Prostate gland (tissue), 2 donors: ENCODE results near the gene KIAA1671. TPM values are rescaled to one million over a fixed set of nuclear protein-coding genes. Genes with fewer than 3 reads are reported as not detected.

Source experiments
- DNase-seq: peaks from one replicate; pipeline ENCODE4 v3.0.0-alpha.2; 2019; ENCODE audit warnings: low spot score
- H3K27ac ChIP-seq, 2 donors: fragments of 200-600 bp; sonication (generic); 2 replicates each; pipeline ENCODE4 v1.5.1; 2017 to 2019
- H3K27me3 ChIP-seq: fragments of 200-600 bp; sonication (generic); replicated peaks from 2 replicates; pipeline ENCODE4 v1.5.1; 2019; ENCODE audit not compliant: insufficient read depth
- H3K36me3 ChIP-seq, 2 donors: fragments of 200-600 bp; sonication (generic); 1 replicate in 1 of 2; 2 replicates in 1 of 2; pipeline versions ENCODE4 v1.5.1 to v1.8.1; 2017 to 2019
- H3K4me1 ChIP-seq: fragments of 200-600 bp; sonication (generic); replicated peaks from 2 replicates; pipeline ENCODE4 v1.5.1; 2019
- H3K4me3 ChIP-seq, 2 donors: fragments of 200-600 bp; sonication (generic); 2 replicates each; pipeline ENCODE4 v1.5.1; 2017 to 2019
- H3K9me3 ChIP-seq: fragments of 200-600 bp; sonication (generic); 2 replicates; pipeline ENCODE4 v1.5.1; 2017
- CTCF ChIP-seq, 4 experiments: fragments of 200-600 bp in 2 of 4; fragments of 450-650 bp in 2 of 4; sonication (generic) in 2 of 4; IDR thresholded peaks; 1 replicate in 3 of 4; 2 replicates in 1 of 4; pipeline ENCODE4 v1.5.1; 2016 to 2019; ENCODE audit warnings: antibody characterized with exemption in 4 of 4, mild to moderate bottlenecking in 2 of 4, moderate library complexity in 2 of 4
- POLR2A ChIP-seq: fragments of 450-650 bp; IDR thresholded peaks from one replicate; pipeline ENCODE4 v1.6.1; 2016; ENCODE audit warnings: antibody characterized with exemption, mild to moderate bottlenecking
- POLR2AphosphoS5 ChIP-seq: sonication (generic); formaldehyde crosslinking; IDR thresholded peaks from one replicate; pipeline ENCODE4 v1.6.1; 2017; ENCODE audit warnings: antibody characterized with exemption
- WGBS: methylation state at CpG from one replicate; pipeline ENCODE4 v1.1.5; 2018; 5-methylcytosine and 5-hydroxymethylcytosine counted together
- intact Hi-C: fragments of 100-400 bp; cut with DNase I; formaldehyde crosslinking; loops from one replicate; pipeline ENCODE4 v1.14.2; 2022
- total RNA-seq, 2 donors: library from RNA; depleted of rRNA; stranded (reverse); fragments of >200 nt; gene quantifications; one replicate each; pipeline ENCODE4 v1.1.0, GENCODE V29; 2016

KIAA1671 gene
- total RNA-seq, 2 donors from 2014 or later: 44.8 to 53.1 TPM

GRCh38 chr22:25095869-25096268 is 143.4 kb downstream of the KIAA1671 start:
- 85% methylated on average over 7 of the region's 7 CpGs for WGBS
- Histone ChIP-seq H3K27me3 (no peaks in the 10 kb centered on the region), H3K27ac (no peak overlapping the region), H3K4me3 (no peak overlapping the region), H3K36me3 (no peaks in the 10 kb centered on the region), H3K4me1 (no peaks in the 10 kb centered on the region), H3K9me3 (no peaks in the 10 kb centered on the region)
- DNase-seq: no peak
- intact Hi-C loops: no loop called here
- TF ChIP-seq POLR2A (no peak), CTCF (IDR thresholded peaks at IDR 0.05) (no peak), POLR2AphosphoS5 (no peak)

- no peak for DNase-seq
- no peak overlapping the region for H3K27ac ChIP-seq
- no peaks in the 10 kb centered on the region for H3K36me3 ChIP-seq
- H3K27me3 ChIP-seq: no peaks in the 10 kb centered on the region
- WGBS: 77% methylated on average over 17 of the region's 17 CpGs
- intact Hi-C loops: no loop called here
- TF ChIP-seq POLR2A (no peak), POLR2AphosphoS5 (no peak), CTCF (IDR thresholded peaks at IDR 0.05) (no peak)
- H3K9me3 ChIP-seq: no peaks in the 10 kb centered on the region
- H3K4me1 ChIP-seq: no peaks in the 10 kb centered on the region
- H3K4me3 ChIP-seq: no peak overlapping the region
These were observed 144.3 kb downstream of the KIAA1671 start for GRCh38 chr22:25096638-25097405.

GRCh38 chr22:25098445-25099081 is 146.0 kb downstream of the KIAA1671 start:
- intact Hi-C loops: no loop called here
- WGBS: 87% methylated on average over 9 of the region's 9 CpGs

GRCh38 chr22:25099202-25099601 is 146.7 kb downstream of the KIAA1671 start:
- Histone ChIP-seq H3K4me3 (no peak overlapping the region), H3K27ac (no peak overlapping the region), H3K9me3 (no peaks in the 10 kb centered on the region), H3K27me3 (no peaks in the 10 kb centered on the region), H3K4me1 (no peaks in the 10 kb centered on the region), H3K36me3 (no peaks in the 10 kb centered on the region)
- WGBS: 79% methylated on average over 4 of the region's 4 CpGs
- no peak for DNase-seq
- intact Hi-C loops: no loop called here
- no peak for TF ChIP-seq POLR2A
- no peak for TF ChIP-seq POLR2AphosphoS5
- no peak for TF ChIP-seq CTCF (IDR thresholded peaks at IDR 0.05)

More at GRCh38 chr22:25098445-25099081, 146.0 kb downstream of the KIAA1671 start:
- TF ChIP-seq CTCF (IDR thresholded peaks at IDR 0.05) (no peak), POLR2AphosphoS5 (no peak), POLR2A (no peak)
- DNase-seq: no peak
- H3K27ac ChIP-seq: no peak overlapping the region
- no peaks in the 10 kb centered on the region for H3K4me1 ChIP-seq
- no peaks in the 10 kb centered on the region for H3K27me3 ChIP-seq
- H3K9me3 ChIP-seq: no peaks in the 10 kb centered on the region
- no peak overlapping the region for H3K4me3 ChIP-seq
- H3K36me3 ChIP-seq: no peaks in the 10 kb centered on the region
